Progenitor cell of endocrine pancreas (in vitro differentiated cells): ENCODE measurements around the gene FXYD6. TPM values are rescaled to one million over a fixed set of nuclear protein-coding genes. Genes with fewer than 3 reads are reported as not detected.

ENCODE experiments used
- DNase-seq: peaks from one replicate; pipeline ENCODE4 v3.0.0; 2021; ENCODE audit warnings: low spot score; ENCODE audit not compliant: unreplicated experiment
- H3K27ac Mint-ChIP-seq: 2 replicates; pipeline ENCODE4 v1.8.0; 2021; ENCODE audit warnings: mild to moderate bottlenecking, moderate library complexity, mixed read lengths
- H3K27me3 Mint-ChIP-seq: 2 replicates; pipeline ENCODE4 v1.8.0; 2021; ENCODE audit warnings: mixed read lengths
- H3K36me3 Mint-ChIP-seq: 2 replicates; pipeline ENCODE4 v1.8.0; 2022; ENCODE audit warnings: mixed read lengths; ENCODE audit not compliant: insufficient read depth
- H3K4me1 Mint-ChIP-seq: 2 replicates; pipeline ENCODE4 v1.8.0; 2021; ENCODE audit warnings: low read depth, mixed read lengths
- H3K4me3 Mint-ChIP-seq: 2 replicates; pipeline ENCODE4 v1.8.0; 2021; ENCODE audit warnings: low read depth, mild to moderate bottlenecking, moderate library complexity, mixed read lengths
- H3K9me3 Mint-ChIP-seq: 2 replicates; pipeline ENCODE4 v1.8.0; 2021; ENCODE audit warnings: low read depth, mixed read lengths
- CTCF ChIP-seq: fragments of 200-600 bp; sonication (generic); IDR thresholded peaks from one replicate; pipeline ENCODE4 v1.5.0; 2021; ENCODE audit warnings: antibody characterized with exemption, mild to moderate bottlenecking; ENCODE audit not compliant: unreplicated experiment
- total RNA-seq: library from RNA; stranded (reverse); gene quantifications from 2 replicates; pipeline ENCODE4 v1.2.1, GENCODE V29; 2021

Gene FXYD6
- total RNA-seq, 1 donor from 2014 or later: 28.5 TPM

DNA sequence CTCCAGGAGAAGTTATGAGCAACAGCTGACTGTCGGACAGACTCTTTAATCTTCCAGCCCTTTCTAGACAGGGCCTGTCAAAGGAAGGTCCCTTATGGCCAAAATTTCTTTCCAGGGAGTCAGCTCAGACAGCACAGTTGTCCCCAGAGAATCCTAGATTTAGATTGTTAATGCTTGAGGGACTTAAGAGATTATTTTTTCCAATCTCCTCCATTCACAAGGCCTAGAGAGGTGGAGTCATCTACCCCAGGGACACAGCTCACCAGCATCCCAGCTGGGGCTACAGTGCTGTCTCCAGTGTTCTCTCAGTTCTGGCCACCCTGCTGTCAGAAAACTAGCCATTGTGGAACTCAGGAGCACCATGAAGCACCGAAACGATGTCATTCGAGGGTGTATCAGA lies 87.2 kb downstream of the FXYD6 start:
- H3K27ac Mint-ChIP-seq: no peak overlapping the region
- TF ChIP-seq CTCF: no peak
- H3K27me3 Mint-ChIP-seq: peaks cover 76% of the 10 kb centered on the region
- H3K9me3 Mint-ChIP-seq: no peaks in the 10 kb centered on the region
- no peak for DNase-seq
- H3K36me3 Mint-ChIP-seq: no peaks in the 10 kb centered on the region
- H3K4me1 Mint-ChIP-seq: no peaks in the 10 kb centered on the region
- no peak overlapping the region for H3K4me3 Mint-ChIP-seq

Other genes with a start within 250 kb of the FXYD6 start
- gene DSCAML1, start 79.4 kb downstream of the FXYD6 start, total RNA-seq: 2.1 and 2.7 TPM in 2 replicates
- 7.4 and 7.7 TPM in 2 replicates for gene FXYD2, start 51.9 kb downstream of the FXYD6 start, total RNA-seq
- 5.7 and 6.1 TPM in 2 replicates for gene TMPRSS13, start 52.7 kb upstream of the FXYD6 start, total RNA-seq
- gene IL10RA, start 109.7 kb upstream of the FXYD6 start, total RNA-seq: 0.62 and 0.72 TPM in 2 replicates
- 11.3 and 12.1 TPM in 2 replicates for gene TMPRSS4, start 200.4 kb upstream of the FXYD6 start, total RNA-seq
- not detected in 2 replicates for gene SMIM35, start 210.3 kb upstream of the FXYD6 start, total RNA-seq